Upper lobe of left lung (tissue), 4 donors: Measurements from ENCODE around the gene KLK3.

Experiments used
- EP300 ChIP-seq, 4 donors: sonication (generic); formaldehyde crosslinking; IDR thresholded peaks; one replicate each; pipeline ENCODE4 v1.5.1; 2017; ENCODE audit warnings: antibody characterized with exemption in 4 of 4, control low read depth in 2 of 4
- POLR2A ChIP-seq, 4 donors: fragments of 450-650 bp; IDR thresholded peaks; one replicate each; pipeline ENCODE4 v1.5.1; 2016 to 2017; ENCODE audit warnings: antibody characterized with exemption in 4 of 4, mild to moderate bottlenecking in 2 of 4
- POLR2AphosphoS5 ChIP-seq, 2 donors: sonication (generic); formaldehyde crosslinking; IDR thresholded peaks; one replicate each; pipeline ENCODE4 v1.5.1; 2017; ENCODE audit warnings: antibody characterized with exemption in 2 of 2
- TF ChIP-seq, protein P1 (sequence below), 6 experiments: fragments of 450-650 bp in 4 of 6; fragments of 200-600 bp in 2 of 6; sonication (generic) in 2 of 6; IDR thresholded peaks; one replicate each; pipeline ENCODE4 v1.5.1; 2016 to 2019; ENCODE audit warnings: antibody characterized with exemption in 6 of 6

DNA sequence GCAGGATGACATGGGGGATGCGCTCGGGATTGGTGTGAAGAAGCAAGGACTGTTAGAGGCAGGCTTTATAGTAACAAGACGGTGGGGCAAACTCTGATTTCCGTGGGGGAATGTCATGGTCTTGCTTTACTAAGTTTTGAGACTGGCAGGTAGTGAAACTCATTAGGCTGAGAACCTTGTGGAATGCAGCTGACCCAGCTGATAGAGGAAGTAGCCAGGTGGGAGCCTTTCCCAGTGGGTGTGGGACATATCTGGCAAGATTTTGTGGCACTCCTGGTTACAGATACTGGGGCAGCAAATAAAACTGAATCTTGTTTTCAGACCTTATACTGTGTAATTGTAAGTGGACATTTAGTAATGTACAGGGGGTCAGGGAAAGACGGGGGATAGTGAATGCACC, 25.5 kb downstream of the KLK3 start:
- TF ChIP-seq EP300 (IDR thresholded peaks at IDR 0.05) (no peak), POLR2A (IDR thresholded peaks at IDR 0.05) (no peak), POLR2AphosphoS5 (IDR thresholded peaks at IDR 0.05) (no peak)
- TF ChIP-seq, protein P1, sequence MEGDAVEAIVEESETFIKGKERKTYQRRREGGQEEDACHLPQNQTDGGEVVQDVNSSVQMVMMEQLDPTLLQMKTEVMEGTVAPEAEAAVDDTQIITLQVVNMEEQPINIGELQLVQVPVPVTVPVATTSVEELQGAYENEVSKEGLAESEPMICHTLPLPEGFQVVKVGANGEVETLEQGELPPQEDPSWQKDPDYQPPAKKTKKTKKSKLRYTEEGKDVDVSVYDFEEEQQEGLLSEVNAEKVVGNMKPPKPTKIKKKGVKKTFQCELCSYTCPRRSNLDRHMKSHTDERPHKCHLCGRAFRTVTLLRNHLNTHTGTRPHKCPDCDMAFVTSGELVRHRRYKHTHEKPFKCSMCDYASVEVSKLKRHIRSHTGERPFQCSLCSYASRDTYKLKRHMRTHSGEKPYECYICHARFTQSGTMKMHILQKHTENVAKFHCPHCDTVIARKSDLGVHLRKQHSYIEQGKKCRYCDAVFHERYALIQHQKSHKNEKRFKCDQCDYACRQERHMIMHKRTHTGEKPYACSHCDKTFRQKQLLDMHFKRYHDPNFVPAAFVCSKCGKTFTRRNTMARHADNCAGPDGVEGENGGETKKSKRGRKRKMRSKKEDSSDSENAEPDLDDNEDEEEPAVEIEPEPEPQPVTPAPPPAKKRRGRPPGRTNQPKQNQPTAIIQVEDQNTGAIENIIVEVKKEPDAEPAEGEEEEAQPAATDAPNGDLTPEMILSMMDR (IDR thresholded peaks at IDR 0.05) = no peak
